ENCODE results near the gene CYP4F3. TPM values are rescaled to one million over a fixed set of nuclear protein-coding genes. Genes with fewer than 3 reads are reported as not detected.
"Not testable (repeated sequence)": the region's sequence is repeated elsewhere in the genome, so short reads cannot be mapped to it uniquely, and the experiment has no call there.

Gene CYP4F3
- total RNA-seq, 1 experiment from 2014 or later, result 0.10 TPM

DNA sequence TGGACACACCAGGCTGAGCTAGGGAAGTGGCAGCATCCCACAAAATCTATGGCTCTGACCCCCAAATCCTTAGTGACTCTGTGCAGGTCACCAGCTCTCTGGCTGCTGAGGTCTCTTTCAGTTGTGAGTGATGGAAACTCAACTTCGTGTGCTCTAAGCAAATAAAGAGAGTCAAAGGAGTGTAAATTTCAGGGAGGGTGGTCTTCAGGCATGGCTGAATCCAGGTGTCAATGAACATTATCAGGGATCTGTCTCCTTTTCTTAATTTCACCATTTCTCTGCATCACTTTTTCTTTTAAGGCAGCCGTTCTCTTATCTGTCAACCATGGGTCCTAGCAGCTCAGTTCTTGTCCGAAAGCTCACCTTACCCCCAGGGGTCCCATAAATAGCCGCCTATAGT lies 38.4 kb downstream of the CYP4F3 start:
- Histone ChIP-seq H3K36me3 (ENCODE audit: control insufficient read depth, insufficient read depth, low read length) (no peaks in the 10 kb centered on the region), H3K9me3 (ENCODE audit: control insufficient read depth, insufficient read depth, low read depth, low read length) (no peaks in the 10 kb centered on the region), H3K4me3 (ENCODE audit: low read depth in 2 of 2, low read length in 2 of 2) (no peak overlapping the region), H3K27me3 (ENCODE audit: control insufficient read depth, insufficient read depth, low read length) (no peaks in the 10 kb centered on the region), H3K4me1 (ENCODE audit: control insufficient read depth, insufficient read depth, low read length) (no peaks in the 10 kb centered on the region), H3K27ac (ENCODE audit: low read length) (no peak overlapping the region)
- CTCF ChIA-PET, result no interaction called here
- POLR2A ChIA-PET, result no interaction called here
- intact Hi-C loops (cut with micrococcal nuclease; ENCODE audit: unreplicated experiment), result no loop called here
- BruUV-seq (replicated peaks), result no TSS peak
- ATAC-seq (no peak), DNase-seq (ENCODE audit: low read depth, low spot score) (no peak)
- TF ChIP-seq SIN3A (IDR thresholded peaks at IDR 0.05; ENCODE audit: borderline replicate concordance, insufficient read depth, low read depth, low read length) (no peak), POLR2AphosphoS5 (IDR thresholded peaks at IDR 0.05; ENCODE audit: low read depth, low read length) (no peak), TCF7L2 (IDR thresholded peaks at IDR 0.05; ENCODE audit: low read depth, low read length) (no peak)
- TF ChIP-seq, protein P1, sequence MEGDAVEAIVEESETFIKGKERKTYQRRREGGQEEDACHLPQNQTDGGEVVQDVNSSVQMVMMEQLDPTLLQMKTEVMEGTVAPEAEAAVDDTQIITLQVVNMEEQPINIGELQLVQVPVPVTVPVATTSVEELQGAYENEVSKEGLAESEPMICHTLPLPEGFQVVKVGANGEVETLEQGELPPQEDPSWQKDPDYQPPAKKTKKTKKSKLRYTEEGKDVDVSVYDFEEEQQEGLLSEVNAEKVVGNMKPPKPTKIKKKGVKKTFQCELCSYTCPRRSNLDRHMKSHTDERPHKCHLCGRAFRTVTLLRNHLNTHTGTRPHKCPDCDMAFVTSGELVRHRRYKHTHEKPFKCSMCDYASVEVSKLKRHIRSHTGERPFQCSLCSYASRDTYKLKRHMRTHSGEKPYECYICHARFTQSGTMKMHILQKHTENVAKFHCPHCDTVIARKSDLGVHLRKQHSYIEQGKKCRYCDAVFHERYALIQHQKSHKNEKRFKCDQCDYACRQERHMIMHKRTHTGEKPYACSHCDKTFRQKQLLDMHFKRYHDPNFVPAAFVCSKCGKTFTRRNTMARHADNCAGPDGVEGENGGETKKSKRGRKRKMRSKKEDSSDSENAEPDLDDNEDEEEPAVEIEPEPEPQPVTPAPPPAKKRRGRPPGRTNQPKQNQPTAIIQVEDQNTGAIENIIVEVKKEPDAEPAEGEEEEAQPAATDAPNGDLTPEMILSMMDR (IDR thresholded peaks at IDR 0.05), result no peak
- TF ChIP-seq, protein P2, sequence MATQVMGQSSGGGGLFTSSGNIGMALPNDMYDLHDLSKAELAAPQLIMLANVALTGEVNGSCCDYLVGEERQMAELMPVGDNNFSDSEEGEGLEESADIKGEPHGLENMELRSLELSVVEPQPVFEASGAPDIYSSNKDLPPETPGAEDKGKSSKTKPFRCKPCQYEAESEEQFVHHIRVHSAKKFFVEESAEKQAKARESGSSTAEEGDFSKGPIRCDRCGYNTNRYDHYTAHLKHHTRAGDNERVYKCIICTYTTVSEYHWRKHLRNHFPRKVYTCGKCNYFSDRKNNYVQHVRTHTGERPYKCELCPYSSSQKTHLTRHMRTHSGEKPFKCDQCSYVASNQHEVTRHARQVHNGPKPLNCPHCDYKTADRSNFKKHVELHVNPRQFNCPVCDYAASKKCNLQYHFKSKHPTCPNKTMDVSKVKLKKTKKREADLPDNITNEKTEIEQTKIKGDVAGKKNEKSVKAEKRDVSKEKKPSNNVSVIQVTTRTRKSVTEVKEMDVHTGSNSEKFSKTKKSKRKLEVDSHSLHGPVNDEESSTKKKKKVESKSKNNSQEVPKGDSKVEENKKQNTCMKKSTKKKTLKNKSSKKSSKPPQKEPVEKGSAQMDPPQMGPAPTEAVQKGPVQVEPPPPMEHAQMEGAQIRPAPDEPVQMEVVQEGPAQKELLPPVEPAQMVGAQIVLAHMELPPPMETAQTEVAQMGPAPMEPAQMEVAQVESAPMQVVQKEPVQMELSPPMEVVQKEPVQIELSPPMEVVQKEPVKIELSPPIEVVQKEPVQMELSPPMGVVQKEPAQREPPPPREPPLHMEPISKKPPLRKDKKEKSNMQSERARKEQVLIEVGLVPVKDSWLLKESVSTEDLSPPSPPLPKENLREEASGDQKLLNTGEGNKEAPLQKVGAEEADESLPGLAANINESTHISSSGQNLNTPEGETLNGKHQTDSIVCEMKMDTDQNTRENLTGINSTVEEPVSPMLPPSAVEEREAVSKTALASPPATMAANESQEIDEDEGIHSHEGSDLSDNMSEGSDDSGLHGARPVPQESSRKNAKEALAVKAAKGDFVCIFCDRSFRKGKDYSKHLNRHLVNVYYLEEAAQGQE (IDR thresholded peaks at IDR 0.05; ENCODE audit: insufficient read depth in 1 of 2, low read depth in 2 of 2, low read length in 1 of 2), result no peak
- in situ Hi-C loops (cut with HindIII; ENCODE audit: low pct_unique_long_range_greater_than_20kb, low sequenced_read_pairs), result no loop called here

DNA sequence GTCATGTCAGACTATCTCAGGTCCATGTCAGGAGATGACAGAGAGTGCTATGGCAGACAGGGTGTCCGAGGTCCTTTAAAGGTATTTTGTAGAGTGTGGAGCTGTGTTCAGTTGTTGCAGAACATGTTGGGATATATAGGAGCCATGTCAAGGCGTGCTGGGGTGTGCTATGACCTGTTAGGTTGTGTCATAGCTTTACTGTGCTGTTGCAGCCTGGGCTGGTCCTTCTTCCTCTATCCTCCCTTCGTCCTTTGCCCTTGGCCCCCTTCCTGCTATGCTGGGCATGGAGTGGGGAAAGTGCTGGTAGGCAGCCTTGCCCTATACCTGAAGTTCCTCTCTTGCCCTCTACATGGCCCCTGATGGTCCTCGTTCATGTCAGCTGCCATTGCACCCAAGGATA lies 39.2 kb downstream of the CYP4F3 start:
- CTCF ChIA-PET; BruUV-seq (replicated peaks); DNase-seq (ENCODE audit: low read depth, low spot score); H3K36me3 ChIP-seq (ENCODE audit: control insufficient read depth, insufficient read depth, low read length); ATAC-seq; H3K27ac ChIP-seq (ENCODE audit: low read length); intact Hi-C loops (cut with micrococcal nuclease; ENCODE audit: unreplicated experiment); in situ Hi-C loops (cut with HindIII; ENCODE audit: low pct_unique_long_range_greater_than_20kb, low sequenced_read_pairs); POLR2A ChIA-PET; H3K4me3 ChIP-seq (ENCODE audit: low read depth in 2 of 2, low read length in 2 of 2); H3K9me3 ChIP-seq (ENCODE audit: control insufficient read depth, insufficient read depth, low read depth, low read length); H3K27me3 ChIP-seq (ENCODE audit: control insufficient read depth, insufficient read depth, low read length); H3K4me1 ChIP-seq (ENCODE audit: control insufficient read depth, insufficient read depth, low read length): not testable (repeated sequence)

DNA sequence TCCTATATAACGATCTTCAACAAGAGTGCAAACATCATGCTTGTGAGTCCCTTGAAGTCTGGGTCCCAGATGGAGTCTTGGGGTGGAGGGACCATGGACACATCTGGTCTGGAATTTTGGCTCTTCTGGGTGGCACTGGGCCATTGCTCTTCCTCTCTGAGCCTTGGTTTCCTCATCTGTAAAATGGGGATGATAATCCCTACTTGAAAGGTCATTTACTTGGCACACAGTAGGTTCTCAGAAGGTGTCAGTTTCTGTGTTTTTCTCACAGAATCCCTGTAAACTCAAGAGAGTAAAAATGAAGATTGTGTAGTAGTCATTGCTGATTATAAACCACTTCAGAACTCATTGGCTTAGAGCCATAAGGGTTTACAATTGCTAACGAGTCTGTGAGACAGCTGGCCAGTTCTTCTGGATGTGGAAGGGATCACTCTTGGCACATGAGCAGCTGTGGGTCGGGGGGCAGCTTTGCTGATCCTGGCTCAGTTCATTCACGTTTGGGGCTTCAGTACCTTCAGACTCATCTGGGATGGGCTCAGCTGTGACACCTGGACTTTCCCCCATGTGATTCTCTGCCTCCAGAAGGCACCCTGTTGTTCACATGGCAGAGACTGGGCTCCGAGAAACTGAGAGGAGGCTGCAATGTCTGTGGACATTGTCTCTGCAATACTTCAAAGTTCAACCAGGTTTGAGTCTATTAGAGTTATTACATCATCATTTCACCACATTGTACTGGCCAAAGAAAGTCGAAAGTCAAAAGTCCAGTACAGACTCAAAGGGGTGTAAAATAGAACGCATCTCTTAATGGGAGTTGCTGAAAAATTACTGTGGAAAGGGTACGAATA lies 40.0 kb downstream of the CYP4F3 start:
- no peak for TF ChIP-seq TCF7L2 (IDR thresholded peaks at IDR 0.05; ENCODE audit: low read depth, low read length)
- TF ChIP-seq, protein P1 (IDR thresholded peaks at IDR 0.05), result no peak
- Histone ChIP-seq H3K27me3 (ENCODE audit: control insufficient read depth, insufficient read depth, low read length) (no peaks in the 10 kb centered on the region), H3K9me3 (ENCODE audit: control insufficient read depth, insufficient read depth, low read depth, low read length) (no peaks in the 10 kb centered on the region), H3K27ac (ENCODE audit: low read length) (no peak overlapping the region), H3K36me3 (ENCODE audit: control insufficient read depth, insufficient read depth, low read length) (no peaks in the 10 kb centered on the region), H3K4me1 (ENCODE audit: control insufficient read depth, insufficient read depth, low read length) (no peaks in the 10 kb centered on the region), H3K4me3 (ENCODE audit: low read depth in 2 of 2, low read length in 2 of 2) (no peak overlapping the region)
- CTCF ChIA-PET, result no interaction called here
- POLR2A ChIA-PET, result no interaction called here
- intact Hi-C loops (cut with micrococcal nuclease; ENCODE audit: unreplicated experiment), result no loop called here
- in situ Hi-C loops (cut with HindIII; ENCODE audit: low pct_unique_long_range_greater_than_20kb, low sequenced_read_pairs), result no loop called here
- DNase-seq (ENCODE audit: low read depth, low spot score) (no peak), ATAC-seq (no peak)
- no TSS peak for BruUV-seq (replicated peaks)

All from Panc1 (cell line).